Regular cardiac myocyte (primary cell): ENCODE data around the gene RFFL. TPM values are rescaled to one million over a fixed set of nuclear protein-coding genes. Genes with fewer than 3 reads are reported as not detected.

ENCODE experiments used
- total RNA-seq: library from RNA; depleted of rRNA; stranded (reverse); fragments of >200 nt; gene quantifications from 2 replicates; pipeline ENCODE4 v1.2.3, GENCODE V29; 2014

The RFFL gene, protein sequence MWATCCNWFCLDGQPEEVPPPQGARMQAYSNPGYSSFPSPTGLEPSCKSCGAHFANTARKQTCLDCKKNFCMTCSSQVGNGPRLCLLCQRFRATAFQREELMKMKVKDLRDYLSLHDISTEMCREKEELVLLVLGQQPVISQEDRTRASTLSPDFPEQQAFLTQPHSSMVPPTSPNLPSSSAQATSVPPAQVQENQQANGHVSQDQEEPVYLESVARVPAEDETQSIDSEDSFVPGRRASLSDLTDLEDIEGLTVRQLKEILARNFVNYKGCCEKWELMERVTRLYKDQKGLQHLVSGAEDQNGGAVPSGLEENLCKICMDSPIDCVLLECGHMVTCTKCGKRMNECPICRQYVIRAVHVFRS
- 5.4 and 13.4 TPM in 2 replicates for total RNA-seq

DNA sequence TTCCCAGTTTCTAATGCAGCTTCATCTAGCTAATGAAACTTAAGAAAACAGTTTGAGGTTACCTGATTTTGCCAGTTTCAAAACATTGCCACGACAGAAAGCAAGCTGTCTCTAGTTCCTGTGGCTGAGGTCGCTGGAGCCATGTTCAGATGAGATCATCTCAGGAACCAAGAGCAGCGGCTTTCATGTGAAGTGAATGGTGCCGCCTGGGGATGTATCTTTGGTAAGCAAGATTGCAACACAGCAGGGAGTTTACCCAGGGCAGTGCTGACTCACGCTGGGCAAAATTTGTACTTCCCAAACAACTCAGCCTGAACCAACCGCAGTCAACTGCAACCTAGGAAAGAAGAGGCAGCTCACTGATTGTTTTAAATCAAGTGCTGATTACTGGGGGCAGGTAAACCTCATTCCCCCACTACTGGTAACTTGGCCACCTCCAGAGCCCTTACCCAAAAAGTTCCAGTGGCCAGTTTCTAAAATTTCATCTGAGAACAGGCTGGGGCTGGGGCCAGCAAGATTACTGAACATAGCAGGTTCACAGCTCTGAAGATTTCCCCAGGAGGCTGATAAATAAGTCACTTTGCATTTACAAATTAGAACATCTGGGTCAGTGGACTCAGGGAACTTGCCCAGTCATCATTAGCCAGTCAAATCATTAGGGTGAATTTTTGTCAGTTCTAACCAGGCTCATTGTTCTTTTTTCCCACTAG is at the start of gene RFFL:
RFFL (minus strand) TSS at position 194 of the 710 bp plus-strand sequence. CDS start 37,154 bp downstream, outside the sequence.

GRCh38 chr17:34980353-34980680 is 83.2 kb downstream of the RFFL start, which contains the start of gene LIG3:
TSS of gene LIG3 (plus strand) at chr17:34980512. CDS start at chr17:34983006, 2,494 bp downstream.

GRCh38 chr17:34961093-34961911 is 102.2 kb downstream of the RFFL start, which contains the start of the genes CCT6B and ZNF830:
TSS of gene CCT6B (minus strand) at chr17:34961460. CDS start at chr17:34961393, 67 bp downstream.
TSS of gene ZNF830 (plus strand) at chr17:34961540. CDS start at chr17:34961567, 27 bp downstream.

Other genes starting within 250 kb of the RFFL start
- gene CCT6B, start 102.2 kb downstream of the RFFL start, total RNA-seq = 0.38 and 1.1 TPM in 2 replicates
- gene ZNF830, start 102.2 kb downstream of the RFFL start, total RNA-seq = 12.1 and 13.6 TPM in 2 replicates
- 25.1 and 36.4 TPM in 2 replicates for gene LIG3, start 83.2 kb downstream of the RFFL start, total RNA-seq
- gene RAD51D, start 56.2 kb upstream of the RFFL start, total RNA-seq = 4.8 and 13.6 TPM in 2 replicates
- gene FNDC8, start 57.9 kb upstream of the RFFL start, total RNA-seq = not detected in 2 replicates
- 20.3 and 26.6 TPM in 2 replicates for gene NLE1, start 78.6 kb upstream of the RFFL start, total RNA-seq
- not detected in 2 replicates for gene UNC45B, start 84.1 kb upstream of the RFFL start, total RNA-seq
- not detected in 2 replicates for gene SLC35G3, start 130.7 kb upstream of the RFFL start, total RNA-seq
- 52.7 and 58.9 TPM in 2 replicates for gene SLFN5, start 179.4 kb upstream of the RFFL start, total RNA-seq